ENCODE data around the gene INO80B.

INO80B gene

DNA sequence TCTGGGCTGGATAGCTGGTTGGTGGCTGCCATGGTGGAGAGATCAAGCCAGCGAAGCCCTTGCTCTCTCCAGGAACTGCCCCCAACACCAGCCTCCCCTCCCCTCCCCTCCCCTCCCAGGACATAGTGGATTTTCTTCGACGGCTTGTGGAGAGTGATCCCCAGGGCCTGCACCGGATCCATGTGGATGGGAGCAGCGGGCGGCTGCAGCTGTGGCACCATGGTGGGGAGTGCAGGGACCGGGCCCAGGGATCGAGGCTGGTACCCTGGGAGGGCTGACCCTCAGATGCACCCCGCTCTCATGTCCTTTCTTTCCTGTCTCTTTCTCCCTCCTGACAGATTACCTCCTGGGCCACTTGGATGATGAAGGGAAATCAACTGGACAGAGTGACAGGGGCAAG is 35.0 kb downstream of the INO80B start:
- DNase-seq (ENCODE audit: low read depth): no peak
- TF ChIP-seq, protein P1, sequence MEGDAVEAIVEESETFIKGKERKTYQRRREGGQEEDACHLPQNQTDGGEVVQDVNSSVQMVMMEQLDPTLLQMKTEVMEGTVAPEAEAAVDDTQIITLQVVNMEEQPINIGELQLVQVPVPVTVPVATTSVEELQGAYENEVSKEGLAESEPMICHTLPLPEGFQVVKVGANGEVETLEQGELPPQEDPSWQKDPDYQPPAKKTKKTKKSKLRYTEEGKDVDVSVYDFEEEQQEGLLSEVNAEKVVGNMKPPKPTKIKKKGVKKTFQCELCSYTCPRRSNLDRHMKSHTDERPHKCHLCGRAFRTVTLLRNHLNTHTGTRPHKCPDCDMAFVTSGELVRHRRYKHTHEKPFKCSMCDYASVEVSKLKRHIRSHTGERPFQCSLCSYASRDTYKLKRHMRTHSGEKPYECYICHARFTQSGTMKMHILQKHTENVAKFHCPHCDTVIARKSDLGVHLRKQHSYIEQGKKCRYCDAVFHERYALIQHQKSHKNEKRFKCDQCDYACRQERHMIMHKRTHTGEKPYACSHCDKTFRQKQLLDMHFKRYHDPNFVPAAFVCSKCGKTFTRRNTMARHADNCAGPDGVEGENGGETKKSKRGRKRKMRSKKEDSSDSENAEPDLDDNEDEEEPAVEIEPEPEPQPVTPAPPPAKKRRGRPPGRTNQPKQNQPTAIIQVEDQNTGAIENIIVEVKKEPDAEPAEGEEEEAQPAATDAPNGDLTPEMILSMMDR (conservative IDR thresholded peaks at IDR 0.05; ENCODE audit: control insufficient read depth, insufficient read depth, low read depth, low read length): no peak
- no peak overlapping the region for H3K4me3 ChIP-seq (ENCODE audit: control insufficient read depth, low read depth, low read length)

DNA sequence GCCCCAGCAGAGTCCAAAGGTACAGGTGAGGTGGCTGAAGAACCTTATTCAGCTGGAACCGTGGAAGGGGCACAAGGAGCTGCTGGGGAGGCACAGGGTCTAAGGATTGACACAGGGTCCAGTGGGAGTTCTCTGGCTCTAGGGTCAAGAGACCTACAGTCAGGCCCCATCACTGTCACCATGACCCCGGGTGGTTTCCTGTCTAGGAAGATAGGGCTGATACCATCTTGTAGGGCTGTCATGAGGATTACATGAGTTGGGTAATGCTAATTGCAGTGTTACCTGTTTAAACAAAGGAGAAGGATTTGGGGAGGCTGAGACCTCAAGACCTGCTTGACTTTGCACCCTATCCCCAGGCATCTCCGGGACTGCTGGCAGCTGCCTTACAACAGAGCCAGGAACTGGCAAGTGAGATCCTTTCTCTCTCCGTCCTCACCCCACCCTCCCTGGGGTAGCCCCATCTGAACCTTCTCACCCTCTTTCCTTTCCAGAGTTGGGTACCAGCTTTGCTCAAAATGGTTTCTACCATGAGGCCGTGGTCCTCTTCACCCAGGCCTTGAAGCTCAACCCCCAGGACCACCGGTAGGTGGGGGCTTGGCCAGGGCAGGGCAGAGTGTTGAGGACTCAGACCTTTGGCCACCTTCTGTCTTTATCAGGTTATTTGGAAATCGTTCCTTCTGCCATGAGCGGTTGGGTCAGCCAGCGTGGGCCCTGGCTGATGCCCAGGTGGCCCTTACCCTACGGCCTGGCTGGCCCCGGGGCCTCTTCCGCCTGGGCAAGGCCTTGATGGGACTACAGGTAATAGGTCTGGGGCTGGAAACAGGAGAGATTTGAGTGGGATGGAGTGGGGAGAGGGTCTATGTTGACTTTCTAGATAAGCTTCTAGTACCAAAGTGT is 37.0 kb downstream of the INO80B start:
- no peak overlapping the region for H3K4me3 ChIP-seq (ENCODE audit: control insufficient read depth, low read depth, low read length)
- TF ChIP-seq, protein P1 (conservative IDR thresholded peaks at IDR 0.05; ENCODE audit: control insufficient read depth, insufficient read depth, low read depth, low read length): no peak
- DNase-seq (ENCODE audit: low read depth): no peak

DNA sequence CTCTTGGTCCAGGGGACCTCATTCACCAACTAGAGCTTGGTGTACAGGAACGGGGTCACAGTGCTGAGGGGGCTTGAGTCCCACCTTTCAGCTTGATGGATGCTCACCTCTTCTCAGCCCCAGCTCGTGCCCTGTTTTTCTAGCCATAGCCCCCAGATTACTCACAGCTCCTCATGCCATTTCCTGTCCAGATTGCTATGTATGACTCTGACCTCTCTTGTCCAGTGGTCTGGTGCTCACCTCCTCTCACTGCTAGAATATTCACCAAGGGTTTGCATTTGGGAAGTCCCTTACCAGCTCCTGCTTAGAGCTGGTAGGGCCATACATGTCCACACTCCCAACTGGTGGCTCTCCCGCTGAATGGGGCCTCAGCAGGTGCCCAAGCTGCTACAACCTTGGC is 38.7 kb downstream of the INO80B start:
- no peak overlapping the region for H3K4me3 ChIP-seq (ENCODE audit: control insufficient read depth, low read depth, low read length)
- TF ChIP-seq, protein P1 (conservative IDR thresholded peaks at IDR 0.05; ENCODE audit: control insufficient read depth, insufficient read depth, low read depth, low read length): no peak
- DNase-seq (ENCODE audit: low read depth): no peak

DNA sequence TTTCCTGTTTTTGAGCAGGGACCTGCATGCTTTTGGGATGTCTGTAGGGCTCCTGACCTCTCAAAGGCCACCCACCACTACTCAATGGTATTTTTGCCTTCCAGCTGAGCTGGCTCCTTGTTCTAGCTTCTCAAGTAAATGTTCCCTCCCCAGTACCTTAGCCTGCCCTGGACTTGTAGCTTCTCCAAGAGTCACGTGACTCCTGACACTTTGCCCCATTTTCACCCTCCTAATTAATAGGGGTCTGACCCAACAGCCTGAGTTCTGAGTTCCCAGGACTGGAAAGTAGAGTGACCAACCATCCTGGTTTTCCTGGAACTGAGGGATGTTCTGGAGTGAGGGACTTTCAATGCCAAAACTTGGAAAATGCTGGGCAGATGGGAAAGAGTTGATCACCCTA is 40.6 kb downstream of the INO80B start:
- TF ChIP-seq, protein P1 (conservative IDR thresholded peaks at IDR 0.05; ENCODE audit: control insufficient read depth, insufficient read depth, low read depth, low read length): no peak
- no peak for DNase-seq (ENCODE audit: low read depth)
- H3K4me3 ChIP-seq (ENCODE audit: control insufficient read depth, low read depth, low read length): no peak overlapping the region

DNA sequence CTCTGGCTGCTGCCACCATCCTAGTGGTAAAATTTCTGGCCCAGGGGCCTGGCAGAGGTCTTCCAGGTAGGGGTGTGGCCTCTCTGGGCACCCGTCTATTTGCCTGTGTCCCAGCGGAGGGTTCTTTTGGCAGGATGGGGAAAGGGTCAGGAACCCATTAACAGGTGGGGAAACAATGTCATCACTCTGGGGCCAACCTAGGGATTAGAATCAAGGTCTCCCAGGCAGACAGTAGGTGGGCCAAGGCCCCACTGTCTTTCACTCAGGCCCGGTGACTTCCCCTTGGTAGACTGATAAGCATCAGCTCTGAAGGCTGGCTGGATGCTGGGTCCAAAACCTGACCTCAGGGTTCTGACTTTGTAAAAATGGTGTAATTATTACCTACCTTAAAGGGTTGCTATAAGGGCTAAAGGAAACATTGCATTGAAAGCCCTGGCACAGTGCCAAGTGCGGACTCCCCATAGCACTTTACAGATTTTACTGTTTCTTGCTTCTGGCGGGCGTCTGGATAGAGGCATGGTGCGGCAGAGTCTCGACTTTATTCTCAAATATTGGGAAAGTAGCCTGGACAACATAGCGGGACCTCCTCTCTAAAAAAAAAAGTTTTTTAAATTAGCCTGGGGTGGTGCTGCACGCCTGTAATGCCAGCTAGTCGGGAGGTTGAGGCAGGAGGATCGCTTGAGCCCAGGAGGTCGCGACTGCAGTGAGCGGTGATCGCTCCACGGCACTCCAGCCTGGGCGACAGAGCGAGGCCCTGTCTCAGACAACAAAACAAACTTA is 42.3 kb downstream of the INO80B start:
- TF ChIP-seq, protein P1 (conservative IDR thresholded peaks at IDR 0.05; ENCODE audit: control insufficient read depth, insufficient read depth, low read depth, low read length): no peak
- no peak for DNase-seq (ENCODE audit: low read depth)
- H3K4me3 ChIP-seq (ENCODE audit: control insufficient read depth, low read depth, low read length): no peak overlapping the region

DNA sequence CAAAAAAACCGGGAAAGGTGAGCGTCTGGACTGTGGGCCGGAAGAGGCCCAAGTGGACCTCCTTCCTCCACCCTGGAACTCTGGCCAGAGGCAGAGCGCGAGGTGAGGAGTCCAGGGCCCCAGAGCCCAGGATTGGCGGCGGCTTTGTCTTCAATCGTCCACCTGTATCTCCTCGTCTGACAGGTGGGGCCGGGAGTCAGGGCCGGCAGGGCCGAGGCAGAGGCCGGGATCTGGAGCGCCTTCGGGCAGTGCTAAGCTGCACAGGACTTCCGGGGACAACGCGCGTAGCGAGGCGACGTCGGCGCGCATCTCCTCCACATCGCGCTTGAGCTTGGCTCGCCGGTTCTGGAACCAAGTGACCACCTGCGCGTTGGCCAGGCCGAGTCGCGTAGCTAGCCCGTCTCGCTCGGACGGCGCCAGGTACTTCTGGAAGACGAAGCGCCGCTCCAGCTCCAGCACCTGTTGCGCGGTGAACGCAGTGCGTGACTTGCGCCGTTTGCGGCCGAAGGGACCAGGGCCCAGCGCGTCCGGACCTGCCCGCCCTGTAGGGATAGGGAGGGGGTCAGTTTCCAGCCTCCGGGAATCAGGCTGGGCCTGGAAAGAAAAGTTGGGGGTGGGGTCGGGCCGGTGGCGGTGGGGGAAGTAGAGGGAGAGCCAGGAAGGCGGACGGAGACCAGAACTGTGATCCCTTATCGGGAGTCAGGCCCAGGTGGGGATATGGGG is 43.1 kb downstream of the INO80B start:
- H3K4me3 ChIP-seq (ENCODE audit: control insufficient read depth, low read depth, low read length): peak overlapping the region; percentile 37
- DNase-seq (ENCODE audit: low read depth): no peak
- TF ChIP-seq, protein P1 (conservative IDR thresholded peaks at IDR 0.05; ENCODE audit: control insufficient read depth, insufficient read depth, low read depth, low read length): no peak
